Esophagus muscularis mucosa (tissue), 4 donors: ENCODE measurements around the gene PITX1.

Experiments
- EP300 ChIP-seq: sonication (generic); formaldehyde crosslinking; IDR thresholded peaks from one replicate; pipeline ENCODE4 v1.6.1; 2017; ENCODE audit warnings: antibody characterized with exemption
- POLR2A ChIP-seq: fragments of 450-650 bp; IDR thresholded peaks from one replicate; pipeline ENCODE4 v1.6.1; 2017; ENCODE audit warnings: antibody characterized with exemption, moderate library complexity, mild to moderate bottlenecking, low read depth
- POLR2AphosphoS5 ChIP-seq, 2 donors: sonication (generic); formaldehyde crosslinking; IDR thresholded peaks; one replicate each; pipeline ENCODE4 v1.6.1; 2017; ENCODE audit warnings: antibody characterized with exemption in 2 of 2
- TF ChIP-seq, protein P1 (sequence below), 3 experiments: fragments of 200-600 bp in 2 of 3; fragments of 450-650 bp in 1 of 3; sonication (generic) in 2 of 3; IDR thresholded peaks; one replicate each; pipeline ENCODE4 v1.5.1; 2017 to 2019; ENCODE audit warnings: antibody characterized with exemption in 3 of 3, mild to moderate bottlenecking in 2 of 3, moderate library complexity in 1 of 3

DNA sequence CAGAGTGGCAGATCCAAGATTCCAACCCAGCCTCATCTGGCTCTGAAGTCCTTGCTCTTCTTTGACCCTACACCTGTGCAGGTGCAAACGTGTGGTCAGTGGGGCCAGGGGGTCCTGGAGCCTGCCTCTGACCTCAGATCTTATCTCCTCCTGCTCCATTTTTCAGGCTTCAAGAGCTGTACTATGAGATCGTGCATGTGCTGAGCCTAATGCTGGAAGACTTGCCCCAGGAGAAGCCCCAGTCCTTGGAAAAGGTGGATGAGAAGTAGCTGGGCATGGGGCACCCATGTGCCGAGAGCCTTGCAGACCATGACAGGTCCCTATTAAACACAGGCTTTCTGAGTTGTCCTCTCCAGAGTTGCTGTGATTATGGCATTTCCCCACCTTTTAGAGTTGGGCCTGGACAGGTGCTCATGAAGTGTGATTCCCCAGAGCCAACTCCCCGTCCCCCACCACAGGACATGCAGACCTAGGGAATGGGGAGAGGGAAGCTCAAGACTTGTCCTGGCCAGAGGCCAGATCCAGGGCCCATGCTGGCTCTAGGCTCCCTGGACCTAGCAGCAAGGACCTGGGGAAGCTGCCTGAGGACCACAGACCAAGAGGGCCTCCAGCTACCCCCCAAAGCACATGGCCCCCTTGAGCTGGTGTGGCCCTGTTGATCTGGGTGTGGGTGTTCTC lies 22.5 kb downstream of the PITX1 start:
- TF ChIP-seq, protein P1, sequence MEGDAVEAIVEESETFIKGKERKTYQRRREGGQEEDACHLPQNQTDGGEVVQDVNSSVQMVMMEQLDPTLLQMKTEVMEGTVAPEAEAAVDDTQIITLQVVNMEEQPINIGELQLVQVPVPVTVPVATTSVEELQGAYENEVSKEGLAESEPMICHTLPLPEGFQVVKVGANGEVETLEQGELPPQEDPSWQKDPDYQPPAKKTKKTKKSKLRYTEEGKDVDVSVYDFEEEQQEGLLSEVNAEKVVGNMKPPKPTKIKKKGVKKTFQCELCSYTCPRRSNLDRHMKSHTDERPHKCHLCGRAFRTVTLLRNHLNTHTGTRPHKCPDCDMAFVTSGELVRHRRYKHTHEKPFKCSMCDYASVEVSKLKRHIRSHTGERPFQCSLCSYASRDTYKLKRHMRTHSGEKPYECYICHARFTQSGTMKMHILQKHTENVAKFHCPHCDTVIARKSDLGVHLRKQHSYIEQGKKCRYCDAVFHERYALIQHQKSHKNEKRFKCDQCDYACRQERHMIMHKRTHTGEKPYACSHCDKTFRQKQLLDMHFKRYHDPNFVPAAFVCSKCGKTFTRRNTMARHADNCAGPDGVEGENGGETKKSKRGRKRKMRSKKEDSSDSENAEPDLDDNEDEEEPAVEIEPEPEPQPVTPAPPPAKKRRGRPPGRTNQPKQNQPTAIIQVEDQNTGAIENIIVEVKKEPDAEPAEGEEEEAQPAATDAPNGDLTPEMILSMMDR (IDR thresholded peaks at IDR 0.05), result no peak
- TF ChIP-seq POLR2A (no peak), POLR2AphosphoS5 (IDR thresholded peaks at IDR 0.05) (no peak), EP300 (no peak)
